ENCODE data around the gene LYZL4.

LYZL4 gene

GRCh38 chr3:42425736-42426407 is 15.5 kb upstream of the LYZL4 start:
- DNase-seq = peak; percentile 43 to 49

- no peak for DNase-seq
Observed at GRCh38 chr3:42424911-42425310, 14.5 kb upstream of the LYZL4 start.

GRCh38 chr3:42421818-42422796 is 11.7 kb upstream of the LYZL4 start:
- DNase-seq = no peak

- DNase-seq = no peak
Observed at GRCh38 chr3:42419563-42419962, 9.2 kb upstream of the LYZL4 start.

- no peak for DNase-seq
Observed at GRCh38 chr3:42412526-42413155, 2.2 kb upstream of the LYZL4 start.

GRCh38 chr3:42411429-42411828 is 1.0 kb upstream of the LYZL4 start:
- no peak for DNase-seq

- no peak for DNase-seq
Observed at GRCh38 chr3:42408156-42408555, 2.3 kb downstream of the LYZL4 start.

- no peak for DNase-seq
Observed at GRCh38 chr3:42406727-42407450, 3.5 kb downstream of the LYZL4 start.

- DNase-seq = no peak
Observed at GRCh38 chr3:42405857-42406256, 4.6 kb downstream of the LYZL4 start.

GRCh38 chr3:42403737-42404136 is 6.7 kb downstream of the LYZL4 start:
- no peak for DNase-seq

- no peak for DNase-seq
Observed at GRCh38 chr3:42402394-42403096, 7.9 kb downstream of the LYZL4 start.

GRCh38 chr3:42398080-42398479 is 12.3 kb downstream of the LYZL4 start:
- DNase-seq = no peak

GRCh38 chr3:42397644-42398043 is 12.8 kb downstream of the LYZL4 start:
- DNase-seq = no peak

- no peak for DNase-seq
Observed at GRCh38 chr3:42394579-42395288, 15.7 kb downstream of the LYZL4 start.

- no peak for DNase-seq
Observed at GRCh38 chr3:42387802-42388651, 22.4 kb downstream of the LYZL4 start.

- no peak for DNase-seq
Observed at GRCh38 chr3:42381551-42382082, 28.8 kb downstream of the LYZL4 start.

- DNase-seq = no peak
Observed at GRCh38 chr3:42377681-42378080, 32.7 kb downstream of the LYZL4 start.

- DNase-seq = peak in 1 of 2 donors; percentile 3
Observed at GRCh38 chr3:42376344-42376798, 34.0 kb downstream of the LYZL4 start.

GRCh38 chr3:42375121-42375800 is 35.1 kb downstream of the LYZL4 start:
- peak; percentile 71 to 76 for DNase-seq
